ENCODE results near the gene ERP27. TPM values are rescaled to one million over a fixed set of nuclear protein-coding genes. Genes with fewer than 3 reads are reported as not detected.

The ERP27 gene
- polyA plus RNA-seq, 1 donor (not counting 4 experiments of a cell fraction or from before 2014, with no cell fraction given) = 0.18 TPM

DNA sequence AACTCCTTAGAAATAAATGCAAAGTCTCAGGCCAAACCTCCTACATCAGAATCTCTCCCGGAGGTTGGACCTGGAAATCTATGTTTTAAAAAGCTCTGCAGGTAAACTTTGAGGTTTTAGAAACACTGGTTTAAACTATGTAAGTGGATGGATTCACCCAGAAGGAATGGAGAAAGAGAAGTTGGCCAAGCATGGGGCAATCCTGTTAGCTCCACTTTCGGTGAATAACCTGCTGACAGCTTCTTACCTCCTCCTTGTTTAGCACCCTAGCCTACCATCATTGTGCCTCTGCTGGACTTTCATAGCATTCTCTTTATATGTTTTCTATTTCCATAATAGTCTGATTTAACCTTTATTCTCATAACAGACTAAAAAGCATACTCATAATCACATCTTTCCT lies 26.1 kb upstream of the ERP27 start:
- peaks cover 8% of the 10 kb centered on the region for H3K79me2 ChIP-seq (ENCODE audit: control insufficient read depth, insufficient read depth, low read length)
- DNase-seq (ENCODE audit: low read depth, low spot score) = no peak
- no peak overlapping the region for H3K9ac ChIP-seq (ENCODE audit: control insufficient read depth, extremely low read depth, insufficient read depth, low read length)
- H3K9me3 ChIP-seq (ENCODE audit: control insufficient read depth, low read depth, low read length) = no peaks in the 10 kb centered on the region
- H3K4me2 ChIP-seq (ENCODE audit: control insufficient read depth, extremely low read depth, insufficient read depth, low read depth, low read length) = no peak overlapping the region
- H3K4me3 ChIP-seq (ENCODE audit: control insufficient read depth in 2 of 3, extremely low read depth in 1 of 3, insufficient read depth in 2 of 3, low read depth in 1 of 3, low read length in 3 of 3) = no peak overlapping the region
- H2AFZ ChIP-seq (ENCODE audit: control insufficient read depth, low read length) = no peak overlapping the region
- no peaks in the 10 kb centered on the region for H3K9me1 ChIP-seq (ENCODE audit: control insufficient read depth, extremely low read depth, insufficient read depth, low read length)
- dilution Hi-C loops (cut with MboI; ENCODE audit: extremely low pct_ligation_motif_present, low sequenced_read_pairs) = no loop called here
- no peaks in the 10 kb centered on the region for H4K20me1 ChIP-seq (ENCODE audit: control insufficient read depth, extremely low read depth, insufficient read depth, low read length)
- H3K36me3 ChIP-seq (ENCODE audit: control insufficient read depth in 2 of 2, extremely low read depth in 1 of 2, insufficient read depth in 2 of 2, low read length in 2 of 2) = no peaks in the 10 kb centered on the region
- H3K27ac ChIP-seq (ENCODE audit: control insufficient read depth, insufficient read depth, low read length) = no peak overlapping the region
- H3K27me3 ChIP-seq (ENCODE audit: control insufficient read depth, extremely low read depth, insufficient read depth, low read length) = no peaks in the 10 kb centered on the region
- peaks cover 22% of the 10 kb centered on the region for H3K4me1 ChIP-seq (ENCODE audit: control insufficient read depth, extremely low read depth, insufficient read depth, low read length)
- no peak for TF ChIP-seq EZH2 (IDR thresholded peaks at IDR 0.05; ENCODE audit: low read length)
- FAIRE-seq = no peak

DNA sequence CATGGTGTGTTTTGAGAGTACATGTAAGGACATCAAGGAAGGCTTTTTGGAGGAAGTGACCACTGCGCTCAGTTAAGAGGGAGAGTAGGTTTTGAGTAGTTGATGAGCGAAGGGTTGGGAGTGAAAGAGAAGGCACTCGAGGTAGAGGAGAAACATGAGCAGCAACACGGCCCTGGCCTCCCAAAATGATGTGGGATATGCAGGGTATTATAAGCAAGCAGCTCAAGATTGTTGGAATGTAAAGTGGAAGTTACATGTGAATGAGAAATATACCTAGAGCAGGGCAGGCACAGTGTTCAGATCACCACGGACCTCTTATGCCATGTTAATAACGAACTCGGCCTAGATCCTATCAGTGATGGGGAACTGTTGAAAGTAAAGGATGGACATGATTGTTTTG lies 25.2 kb upstream of the ERP27 start:
- H3K4me1 ChIP-seq (ENCODE audit: control insufficient read depth, extremely low read depth, insufficient read depth, low read length) = peaks cover 22% of the 10 kb centered on the region
- no peak for DNase-seq (ENCODE audit: low read depth, low spot score)
- no peaks in the 10 kb centered on the region for H3K9me1 ChIP-seq (ENCODE audit: control insufficient read depth, extremely low read depth, insufficient read depth, low read length)
- H3K4me2 ChIP-seq (ENCODE audit: control insufficient read depth, extremely low read depth, insufficient read depth, low read depth, low read length) = no peak overlapping the region
- peaks cover 16% of the 10 kb centered on the region for H3K79me2 ChIP-seq (ENCODE audit: control insufficient read depth, insufficient read depth, low read length)
- H3K36me3 ChIP-seq (ENCODE audit: control insufficient read depth in 2 of 2, extremely low read depth in 1 of 2, insufficient read depth in 2 of 2, low read length in 2 of 2) = no peaks in the 10 kb centered on the region
- H4K20me1 ChIP-seq (ENCODE audit: control insufficient read depth, extremely low read depth, insufficient read depth, low read length) = no peaks in the 10 kb centered on the region
- no peak for TF ChIP-seq EZH2 (IDR thresholded peaks at IDR 0.05; ENCODE audit: low read length)
- TF ChIP-seq, protein P1, sequence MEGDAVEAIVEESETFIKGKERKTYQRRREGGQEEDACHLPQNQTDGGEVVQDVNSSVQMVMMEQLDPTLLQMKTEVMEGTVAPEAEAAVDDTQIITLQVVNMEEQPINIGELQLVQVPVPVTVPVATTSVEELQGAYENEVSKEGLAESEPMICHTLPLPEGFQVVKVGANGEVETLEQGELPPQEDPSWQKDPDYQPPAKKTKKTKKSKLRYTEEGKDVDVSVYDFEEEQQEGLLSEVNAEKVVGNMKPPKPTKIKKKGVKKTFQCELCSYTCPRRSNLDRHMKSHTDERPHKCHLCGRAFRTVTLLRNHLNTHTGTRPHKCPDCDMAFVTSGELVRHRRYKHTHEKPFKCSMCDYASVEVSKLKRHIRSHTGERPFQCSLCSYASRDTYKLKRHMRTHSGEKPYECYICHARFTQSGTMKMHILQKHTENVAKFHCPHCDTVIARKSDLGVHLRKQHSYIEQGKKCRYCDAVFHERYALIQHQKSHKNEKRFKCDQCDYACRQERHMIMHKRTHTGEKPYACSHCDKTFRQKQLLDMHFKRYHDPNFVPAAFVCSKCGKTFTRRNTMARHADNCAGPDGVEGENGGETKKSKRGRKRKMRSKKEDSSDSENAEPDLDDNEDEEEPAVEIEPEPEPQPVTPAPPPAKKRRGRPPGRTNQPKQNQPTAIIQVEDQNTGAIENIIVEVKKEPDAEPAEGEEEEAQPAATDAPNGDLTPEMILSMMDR (optimal IDR thresholded peaks at IDR 0.05 in 1 of 3, IDR thresholded peaks at IDR 0.05 in 1 of 3, conservative IDR thresholded peaks at IDR 0.05 in 1 of 3; ENCODE audit: extremely low read depth in 1 of 3, insufficient read depth in 2 of 3, low read length in 3 of 3) = no peak
- H3K4me3 ChIP-seq (ENCODE audit: control insufficient read depth in 2 of 3, extremely low read depth in 1 of 3, insufficient read depth in 2 of 3, low read depth in 1 of 3, low read length in 3 of 3) = no peak overlapping the region
- H3K9ac ChIP-seq (ENCODE audit: control insufficient read depth, extremely low read depth, insufficient read depth, low read length) = no peak overlapping the region
- dilution Hi-C loops (cut with MboI; ENCODE audit: extremely low pct_ligation_motif_present, low sequenced_read_pairs) = no loop called here
- H2AFZ ChIP-seq (ENCODE audit: control insufficient read depth, low read length) = peak overlapping the region; percentile 20
- H3K27me3 ChIP-seq (ENCODE audit: control insufficient read depth, extremely low read depth, insufficient read depth, low read length) = no peaks in the 10 kb centered on the region
- peak; percentile 59 for FAIRE-seq
- H3K9me3 ChIP-seq (ENCODE audit: control insufficient read depth, low read depth, low read length) = no peaks in the 10 kb centered on the region
- no peak overlapping the region for H3K27ac ChIP-seq (ENCODE audit: control insufficient read depth, insufficient read depth, low read length)

DNA sequence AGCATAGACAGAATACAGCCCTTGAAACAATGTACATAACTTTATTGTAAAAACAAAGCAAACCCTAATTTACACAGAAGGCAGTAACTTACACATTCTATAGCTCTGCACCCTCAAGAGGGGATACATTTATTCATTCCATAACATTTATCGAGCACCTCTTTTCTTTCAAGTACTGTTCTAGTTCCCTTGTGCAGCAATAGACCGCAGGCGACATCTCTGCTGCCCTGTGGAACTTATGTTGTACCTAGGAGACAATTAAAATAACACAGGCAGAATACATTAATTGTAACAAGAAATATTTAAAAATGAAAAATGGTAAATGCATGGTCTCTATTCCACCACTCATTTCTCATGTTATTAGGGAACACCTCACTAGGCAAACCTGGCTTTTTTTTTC lies 24.5 kb upstream of the ERP27 start:
- Histone ChIP-seq H3K36me3 (ENCODE audit: control insufficient read depth in 2 of 2, extremely low read depth in 1 of 2, insufficient read depth in 2 of 2, low read length in 2 of 2) (no peaks in the 10 kb centered on the region), H3K79me2 (ENCODE audit: control insufficient read depth, insufficient read depth, low read length) (peaks cover 18% of the 10 kb centered on the region), H3K4me1 (ENCODE audit: control insufficient read depth, extremely low read depth, insufficient read depth, low read length) (peaks cover 22% of the 10 kb centered on the region), H3K4me2 (ENCODE audit: control insufficient read depth, extremely low read depth, insufficient read depth, low read depth, low read length) (no peak overlapping the region), H3K27ac (ENCODE audit: control insufficient read depth, insufficient read depth, low read length) (no peak overlapping the region), H4K20me1 (ENCODE audit: control insufficient read depth, extremely low read depth, insufficient read depth, low read length) (no peaks in the 10 kb centered on the region), H3K9ac (ENCODE audit: control insufficient read depth, extremely low read depth, insufficient read depth, low read length) (no peak overlapping the region), H3K27me3 (ENCODE audit: control insufficient read depth, extremely low read depth, insufficient read depth, low read length) (no peaks in the 10 kb centered on the region), H3K9me3 (ENCODE audit: control insufficient read depth, low read depth, low read length) (no peaks in the 10 kb centered on the region), H3K4me3 (ENCODE audit: control insufficient read depth in 2 of 3, extremely low read depth in 1 of 3, insufficient read depth in 2 of 3, low read depth in 1 of 3, low read length in 3 of 3) (no peak overlapping the region), H2AFZ (ENCODE audit: control insufficient read depth, low read length) (no peak overlapping the region), H3K9me1 (ENCODE audit: control insufficient read depth, extremely low read depth, insufficient read depth, low read length) (no peaks in the 10 kb centered on the region)
- DNase-seq (ENCODE audit: low read depth, low spot score) (no peak), FAIRE-seq (no peak)
- TF ChIP-seq, protein P1 (optimal IDR thresholded peaks at IDR 0.05 in 1 of 3, IDR thresholded peaks at IDR 0.05 in 1 of 3, conservative IDR thresholded peaks at IDR 0.05 in 1 of 3; ENCODE audit: extremely low read depth in 1 of 3, insufficient read depth in 2 of 3, low read length in 3 of 3) = no peak
- no peak for TF ChIP-seq EZH2 (IDR thresholded peaks at IDR 0.05; ENCODE audit: low read length)
- dilution Hi-C loops (cut with MboI; ENCODE audit: extremely low pct_ligation_motif_present, low sequenced_read_pairs) = no loop called here

Measured in keratinocyte (primary cell).